Panc1 (cell line): ENCODE results near the gene LRBA. TPM values are rescaled to one million over a fixed set of nuclear protein-coding genes. Genes with fewer than 3 reads are reported as not detected.
"Not testable (repeated sequence)": the region's sequence is repeated elsewhere in the genome, so short reads cannot be mapped to it uniquely, and the experiment has no call there.

Experiments
- ATAC-seq: fragments of 200-7000 bp; cut with Tn5 transposase; 2 replicates; pipeline ENCODE4 v1.9.1; 2020; ENCODE audit warnings: mild to moderate bottlenecking, moderate library complexity
- Bru-seq: library from RNA; stranded (reverse); fragments of 400-500 nt; gene quantifications from one replicate; lab custom pipeline; 2021; lab: Mats Ljungman, UMichigan
- BruChase-seq, 2 experiments: library from RNA; stranded (reverse); fragments of 400-500 nt; gene quantifications; one replicate each; lab custom pipeline; 2021; lab: Mats Ljungman, UMichigan
- BruUV-seq: library from RNA; stranded (reverse); fragments of 400-500 nt; replicated peaks from 2 replicates; lab custom pipeline; 2021; lab: Mats Ljungman, UMichigan
- CTCF ChIA-PET: fragments of 300-600 bp; sonication (Branson Sonifier 250); formaldehyde crosslinking; loops from one replicate; lab custom pipeline; 2022; ENCODE audit warnings: antibody characterized with exemption; lab: Charles Lee
- POLR2A ChIA-PET: fragments of 300-600 bp; sonication (Branson Sonifier 250); formaldehyde crosslinking; loops from one replicate; lab custom pipeline; 2022; ENCODE audit warnings: antibody characterized with exemption; lab: Charles Lee
- DNase-seq: peaks from one replicate; pipeline ENCODE4 v3.0.0-alpha.2; 2010; ENCODE audit warnings: low read depth, low spot score
- H3K27ac ChIP-seq: 2 replicates; pipeline ENCODE4 v1.5.1; 2011; ENCODE audit warnings: mild to moderate bottlenecking, low read length, inconsistent platforms
- H3K27me3 ChIP-seq: fragments of 200-500 bp; sonication (Bioruptor generic); 2 replicates; pipeline ENCODE4 v1.6.0; 2014; ENCODE audit warnings: low read length, inconsistent platforms; ENCODE audit not compliant: control insufficient read depth, insufficient read depth
- H3K36me3 ChIP-seq: fragments of 200-500 bp; sonication (Bioruptor generic); 2 replicates; pipeline ENCODE4 v1.5.1; 2014; ENCODE audit warnings: inconsistent platforms, mild to moderate bottlenecking, low read length, moderate library complexity; ENCODE audit not compliant: control insufficient read depth, insufficient read depth
- H3K4me1 ChIP-seq: 2 replicates; pipeline ENCODE4 v1.5.1; 2011; ENCODE audit warnings: inconsistent platforms, mild to moderate bottlenecking, low read length, moderate library complexity; ENCODE audit not compliant: control insufficient read depth, insufficient read depth
- H3K4me3 ChIP-seq, 2 experiments: 2 replicates each; pipeline ENCODE4 v1.5.1; 2011 to 2012; ENCODE audit warnings: low read depth in 2 of 2, low read length in 2 of 2, mild to moderate bottlenecking in 2 of 2, inconsistent platforms in 1 of 2, moderate library complexity in 1 of 2
- H3K9me3 ChIP-seq: fragments of 200-500 bp; sonication (Bioruptor generic); 2 replicates; pipeline ENCODE4 v1.5.1; 2014; ENCODE audit warnings: low read depth, mild to moderate bottlenecking, inconsistent platforms, low read length, moderate library complexity; ENCODE audit not compliant: control insufficient read depth, insufficient read depth
- CTCF ChIP-seq: fragments of 450-650 bp; IDR thresholded peaks from 2 replicates; pipeline ENCODE4 v1.5.1; 2017; ENCODE audit warnings: mild to moderate bottlenecking
- POLR2AphosphoS5 ChIP-seq: IDR thresholded peaks from 2 replicates; pipeline ENCODE4 v1.6.1; 2012; ENCODE audit warnings: mild to moderate bottlenecking, low read depth, low read length, moderate library complexity
- REST ChIP-seq, 2 experiments: IDR thresholded peaks; 2 replicates each; pipeline ENCODE4 v1.6.1; 2011 to 2012; ENCODE audit warnings: low read depth in 2 of 2, control low read depth in 1 of 2, low read length in 1 of 2, mild to moderate bottlenecking in 1 of 2, moderate library complexity in 1 of 2; ENCODE audit not compliant: insufficient read depth in 1 of 2
- SIN3A ChIP-seq: IDR thresholded peaks from 2 replicates; pipeline ENCODE4 v1.6.1; 2012; ENCODE audit warnings: low read depth, mild to moderate bottlenecking, low read length, moderate library complexity, borderline replicate concordance; ENCODE audit not compliant: insufficient read depth
- TCF7L2 ChIP-seq: IDR thresholded peaks from 2 replicates; pipeline ENCODE4 v1.6.1; 2011; ENCODE audit warnings: mild to moderate bottlenecking, low read depth, low read length, inconsistent platforms
- in situ Hi-C: cut with HindIII; loops from 2 replicates; pipeline ENCODE4 v1.10.0; 2016; ENCODE audit warnings: low sequenced_read_pairs, low pct_unique_long_range_greater_than_20kb
- intact Hi-C: fragments of 100-400 bp; cut with micrococcal nuclease; formaldehyde crosslinking; loops from one replicate; pipeline ENCODE4 v1.10.0; 2022; ENCODE audit not compliant: unreplicated experiment
- long read RNA-seq: library from polyadenylated mRNA; unstranded; transcript quantifications from one replicate; pipeline ENCODE4 v2.0.0, GENCODE V29; 2021; ENCODE audit not compliant: unreplicated experiment
- polyA plus RNA-seq: library from polyadenylated mRNA; unstranded; fragments of >200 nt; gene quantifications from one replicate; pipeline ENCODE4 v1.2.1, GENCODE V29; 2012; ENCODE audit warnings: missing spikeins; ENCODE audit not compliant: insufficient read length
- total RNA-seq: library from RNA; stranded (reverse); gene quantifications from one replicate; pipeline ENCODE4 v1.2.1, GENCODE V29; 2021; ENCODE audit not compliant: unreplicated experiment

Gene LRBA, protein sequence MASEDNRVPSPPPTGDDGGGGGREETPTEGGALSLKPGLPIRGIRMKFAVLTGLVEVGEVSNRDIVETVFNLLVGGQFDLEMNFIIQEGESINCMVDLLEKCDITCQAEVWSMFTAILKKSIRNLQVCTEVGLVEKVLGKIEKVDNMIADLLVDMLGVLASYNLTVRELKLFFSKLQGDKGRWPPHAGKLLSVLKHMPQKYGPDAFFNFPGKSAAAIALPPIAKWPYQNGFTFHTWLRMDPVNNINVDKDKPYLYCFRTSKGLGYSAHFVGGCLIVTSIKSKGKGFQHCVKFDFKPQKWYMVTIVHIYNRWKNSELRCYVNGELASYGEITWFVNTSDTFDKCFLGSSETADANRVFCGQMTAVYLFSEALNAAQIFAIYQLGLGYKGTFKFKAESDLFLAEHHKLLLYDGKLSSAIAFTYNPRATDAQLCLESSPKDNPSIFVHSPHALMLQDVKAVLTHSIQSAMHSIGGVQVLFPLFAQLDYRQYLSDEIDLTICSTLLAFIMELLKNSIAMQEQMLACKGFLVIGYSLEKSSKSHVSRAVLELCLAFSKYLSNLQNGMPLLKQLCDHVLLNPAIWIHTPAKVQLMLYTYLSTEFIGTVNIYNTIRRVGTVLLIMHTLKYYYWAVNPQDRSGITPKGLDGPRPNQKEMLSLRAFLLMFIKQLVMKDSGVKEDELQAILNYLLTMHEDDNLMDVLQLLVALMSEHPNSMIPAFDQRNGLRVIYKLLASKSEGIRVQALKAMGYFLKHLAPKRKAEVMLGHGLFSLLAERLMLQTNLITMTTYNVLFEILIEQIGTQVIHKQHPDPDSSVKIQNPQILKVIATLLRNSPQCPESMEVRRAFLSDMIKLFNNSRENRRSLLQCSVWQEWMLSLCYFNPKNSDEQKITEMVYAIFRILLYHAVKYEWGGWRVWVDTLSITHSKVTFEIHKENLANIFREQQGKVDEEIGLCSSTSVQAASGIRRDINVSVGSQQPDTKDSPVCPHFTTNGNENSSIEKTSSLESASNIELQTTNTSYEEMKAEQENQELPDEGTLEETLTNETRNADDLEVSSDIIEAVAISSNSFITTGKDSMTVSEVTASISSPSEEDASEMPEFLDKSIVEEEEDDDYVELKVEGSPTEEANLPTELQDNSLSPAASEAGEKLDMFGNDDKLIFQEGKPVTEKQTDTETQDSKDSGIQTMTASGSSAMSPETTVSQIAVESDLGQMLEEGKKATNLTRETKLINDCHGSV (N-terminal part only)
- total RNA-seq (26.4 TPM), Bru-seq, nascent RNA (percentile 72 among the genes with signal in this experiment), BruChase-seq, experiment 1, labeled RNA remaining after a 2-hour chase (percentile 56 among the genes with signal in this experiment), BruChase-seq, experiment 2, labeled RNA remaining after a 6-hour chase (percentile 59 among the genes with signal in this experiment)
- polyA plus RNA-seq, result 16.8 TPM
- long read RNA-seq, partial matches to known transcripts, result 5 of 13 reads
- long read RNA-seq, other reads (novel, unspliced or antisense), result 8 of 13 reads

DNA sequence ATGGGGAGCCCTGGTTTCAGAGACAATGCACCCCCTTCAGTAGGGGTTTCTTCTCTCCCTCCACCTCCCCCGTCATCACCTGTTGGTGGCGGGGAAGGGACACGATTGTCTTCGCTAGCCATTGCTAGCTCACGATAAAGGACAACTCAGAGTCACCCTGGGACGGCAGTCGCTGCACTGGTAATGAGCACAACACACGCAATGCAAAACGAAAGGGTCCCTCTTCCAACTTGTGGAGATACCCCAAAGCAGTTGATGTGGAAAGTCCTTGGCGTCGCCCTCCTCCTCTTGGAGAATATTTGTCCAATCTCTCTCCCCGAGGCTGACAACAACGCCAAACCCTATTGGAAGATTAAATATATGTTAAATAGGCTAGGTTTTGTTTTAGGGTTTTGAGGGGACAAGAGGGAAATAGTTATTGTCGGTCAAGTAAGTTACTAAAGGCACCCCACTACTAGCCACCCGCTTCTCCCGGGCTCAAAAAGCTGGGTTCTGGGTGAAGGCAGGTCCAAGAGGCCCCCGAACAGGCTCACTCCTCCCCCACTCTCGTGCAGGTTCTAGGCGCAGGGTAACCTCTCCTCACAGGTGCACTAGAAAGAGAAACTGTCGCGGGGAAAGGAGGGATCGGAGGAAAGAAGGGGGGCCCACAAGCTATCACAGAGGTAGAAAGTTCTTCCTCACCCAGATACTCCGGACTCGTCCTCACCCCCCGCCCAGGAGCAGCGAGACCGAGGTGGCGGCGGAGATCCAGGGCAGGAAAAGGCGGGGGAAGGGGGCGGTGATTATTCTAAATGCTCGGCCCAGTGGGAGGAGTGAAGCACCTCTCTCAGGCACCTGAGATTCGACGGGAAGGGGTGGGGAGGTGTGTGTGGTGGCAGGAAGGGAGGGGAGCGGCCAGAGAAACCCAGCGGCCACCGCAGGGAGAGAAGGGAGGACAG is at the start of gene LRBA:
Gene LRBA (minus strand): TSS at position 764 of the 938 bp plus-strand sequence. CDS start 642 bp downstream, at position 122.
- DNase-seq, result no peak
- BruUV-seq, result TSS peak; percentile 89
- peaks cover 6% of the 10 kb centered on the region for H3K4me1 ChIP-seq
- ATAC-seq, result peak; percentile 91
- peak within 1 kb of the TSS; percentile 87 for H3K27ac ChIP-seq
- in situ Hi-C loops (no loop called here), intact Hi-C loops (no loop called here)
- POLR2A ChIA-PET, result no interaction called here
- CTCF ChIA-PET, result no interaction called here
- peaks cover 3% of the 10 kb centered on the region; the same call in 1 of the 2 replicates for H3K36me3 ChIP-seq
- no peaks in the 10 kb centered on the region for H3K27me3 ChIP-seq
- TF ChIP-seq POLR2AphosphoS5, result no peak; the same call in 1 of the 2 replicates
- no peak for TF ChIP-seq SIN3A
- no peaks in the 10 kb centered on the region for H3K9me3 ChIP-seq
- peak within 1 kb of the TSS; percentile 79 to 95 for H3K4me3 ChIP-seq

- BruUV-seq, H3K27me3 ChIP-seq, ATAC-seq, in situ Hi-C loops, intact Hi-C loops, H3K9me3 ChIP-seq, DNase-seq, CTCF ChIA-PET, H3K4me3 ChIP-seq, H3K4me1 ChIP-seq, H3K27ac ChIP-seq, H3K36me3 ChIP-seq, POLR2A ChIA-PET: not testable (repeated sequence)
These were observed 48.1 kb upstream of the LRBA start for GRCh38 chr4:151063143-151063542.

DNA sequence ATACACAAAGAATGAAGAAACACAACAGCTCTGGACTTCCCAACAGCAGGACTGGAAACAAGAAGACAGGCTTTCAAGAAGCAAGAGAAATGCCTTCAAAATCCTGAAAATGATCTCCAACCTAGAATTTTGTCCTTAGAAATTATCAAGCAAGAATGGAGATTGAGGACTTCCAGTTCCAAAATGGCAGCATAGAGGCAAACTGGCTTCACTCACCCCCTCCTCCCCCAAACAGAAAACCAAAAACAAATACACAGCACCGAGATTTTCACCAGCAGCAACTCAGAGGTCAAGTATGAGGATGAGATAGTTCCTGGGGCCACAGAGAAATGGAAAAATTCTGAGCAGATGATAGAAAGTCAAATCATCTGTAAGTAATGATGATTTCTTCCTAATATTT is 40.5 kb upstream of the LRBA start:
- no TSS peak for BruUV-seq
- intact Hi-C loops (no loop called here), in situ Hi-C loops (no loop called here)
- ATAC-seq (no peak), DNase-seq (no peak)
- POLR2A ChIA-PET, result no interaction called here
- no peaks in the 10 kb centered on the region for H3K36me3 ChIP-seq
- no peaks in the 10 kb centered on the region for H3K9me3 ChIP-seq
- no peak overlapping the region for H3K27ac ChIP-seq
- no peaks in the 10 kb centered on the region for H3K27me3 ChIP-seq
- CTCF ChIA-PET, result no interaction called here
- no peaks in the 10 kb centered on the region for H3K4me1 ChIP-seq
- H3K4me3 ChIP-seq, result no peak overlapping the region
- no peak for TF ChIP-seq TCF7L2
- TF ChIP-seq SIN3A, result no peak
- no peak for TF ChIP-seq REST (IDR thresholded peaks at IDR 0.05; ENCODE audit: insufficient read depth in 1 of 2, low read depth in 2 of 2, low read length in 1 of 2)
- TF ChIP-seq POLR2AphosphoS5, result no peak
- no peak for TF ChIP-seq CTCF
